ENCODE measurements around the gene RRAGD. TPM values are rescaled to one million over a fixed set of nuclear protein-coding genes. Genes with fewer than 3 reads are reported as not detected.
A peak's percentile ranks its signal among the peaks of the same experiment; 100 is the strongest.

RRAGD gene
- polyA plus RNA-seq, 3 donors = 5.0 to 7.9 (median 7.4) TPM

DNA sequence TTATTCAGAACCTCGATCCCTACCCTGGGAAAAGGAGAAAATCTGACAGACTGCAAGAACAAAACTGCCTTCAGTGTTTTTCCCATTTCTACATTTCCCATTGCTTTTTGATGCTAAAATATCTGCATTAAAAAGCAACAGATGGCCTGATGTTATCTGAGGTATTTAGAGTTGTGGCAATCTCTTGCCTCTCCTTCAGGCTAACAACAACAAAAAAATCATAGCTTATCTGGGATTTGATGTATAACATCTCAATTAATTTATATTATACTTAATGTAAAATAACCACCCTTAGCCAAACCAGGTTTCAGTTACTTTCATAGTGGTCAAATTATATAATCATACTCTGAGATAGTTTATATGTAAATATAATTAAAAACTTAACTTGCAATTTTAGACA lies 81.2 kb downstream of the RRAGD start:
- Histone ChIP-seq H4K20me1 (ENCODE audit: insufficient read depth, low read length) (peaks cover 86% of the 10 kb centered on the region), H3K36me3 (replicated peaks in 1 of 2; ENCODE audit: control insufficient read depth in 1 of 2, insufficient read depth in 2 of 2, low read length in 2 of 2) (peaks cover 89 to 97% of the 10 kb centered on the region in 2 donors), H3K27ac (ENCODE audit: low read depth in 1 of 2, low read length in 2 of 2) (no peak overlapping the region), H3K79me2 (ENCODE audit: insufficient read depth, low read length) (peaks cover 40% of the 10 kb centered on the region), H3K4me3 (replicated peaks in 1 of 3; ENCODE audit: low read depth in 2 of 3, low read length in 3 of 3) (no peak overlapping the region), H3K9me3 (replicated peaks in 1 of 2; ENCODE audit: control insufficient read depth in 1 of 2, insufficient read depth in 1 of 2, low read length in 2 of 2) (no peaks in the 10 kb centered on the region), H2AFZ (ENCODE audit: insufficient read depth, low read depth, low read length, poor library complexity, severe bottlenecking) (no peak overlapping the region), H3K9ac (ENCODE audit: insufficient read depth, low read length, poor library complexity, severe bottlenecking) (no peak overlapping the region), H3K27me3 (ENCODE audit: control insufficient read depth in 2 of 2, insufficient read depth in 2 of 2, low read length in 2 of 2) (no peaks in the 10 kb centered on the region), H3K4me2 (replicated peaks; ENCODE audit: extremely low read depth, low read length, poor library complexity, severe bottlenecking) (no peak overlapping the region), H3K4me1 (ENCODE audit: control insufficient read depth in 1 of 2, insufficient read depth in 2 of 2, low read length in 2 of 2) (no peaks in the 10 kb centered on the region)
- no CpG with 5 or more reads among the region's 1 CpG for WGBS (ENCODE audit: insufficient coverage)
- H3K27me3 Mint-ChIP-seq (ENCODE audit: low read depth in 3 of 3) = no peaks in the 10 kb centered on the region
- intact Hi-C loops (cut with micrococcal nuclease) = no loop called here
- H3K4me3 Mint-ChIP-seq = no peak overlapping the region
- TF ChIP-seq CTCF (IDR thresholded peaks at IDR 0.05) = no peak
- H3K9me3 Mint-ChIP-seq = no peaks in the 10 kb centered on the region
- H3K4me1 Mint-ChIP-seq = no peaks in the 10 kb centered on the region
- no peak for DNase-seq
- peaks cover 60 to 86% of the 10 kb centered on the region in 2 donors for H3K36me3 Mint-ChIP-seq
- no peak overlapping the region for H3K27ac Mint-ChIP-seq

GRCh38 chr6:89328976-89329375 lies 83.1 kb downstream of the RRAGD start:
- H3K4me1 Mint-ChIP-seq = peaks cover 7% of the 10 kb centered on the region
- WGBS (ENCODE audit: insufficient coverage) = no CpG with 5 or more reads among the region's 1 CpG

More at GRCh38 chr6:89328976-89329375, 83.1 kb downstream of the RRAGD start:
- H4K20me1 ChIP-seq (ENCODE audit: insufficient read depth, low read length) = peaks cover 71% of the 10 kb centered on the region
- H3K4me3 Mint-ChIP-seq = no peak overlapping the region
- H3K9me3 Mint-ChIP-seq = no peaks in the 10 kb centered on the region
- H3K4me1 ChIP-seq (ENCODE audit: control insufficient read depth in 1 of 2, insufficient read depth in 2 of 2, low read length in 2 of 2) = peaks cover 4 to 6% of the 10 kb centered on the region in 2 donors
- no peaks in the 10 kb centered on the region for H3K27me3 ChIP-seq (ENCODE audit: control insufficient read depth in 2 of 2, insufficient read depth in 2 of 2, low read length in 2 of 2)
- peaks cover 58 to 73% of the 10 kb centered on the region in 2 donors for H3K36me3 Mint-ChIP-seq
- H3K4me2 ChIP-seq (replicated peaks; ENCODE audit: extremely low read depth, low read length, poor library complexity, severe bottlenecking) = no peak overlapping the region
- intact Hi-C loops (cut with micrococcal nuclease) = no loop called here
- no peak overlapping the region for H2AFZ ChIP-seq (ENCODE audit: insufficient read depth, low read depth, low read length, poor library complexity, severe bottlenecking)
- H3K9ac ChIP-seq (ENCODE audit: insufficient read depth, low read length, poor library complexity, severe bottlenecking) = no peak overlapping the region
- H3K27ac ChIP-seq (ENCODE audit: low read depth in 1 of 2, low read length in 2 of 2) = no peak overlapping the region
- DNase-seq = no peak
- TF ChIP-seq CTCF (IDR thresholded peaks at IDR 0.05) = no peak
- H3K79me2 ChIP-seq (ENCODE audit: insufficient read depth, low read length) = peaks cover 32% of the 10 kb centered on the region
- H3K9me3 ChIP-seq (replicated peaks in 1 of 2; ENCODE audit: control insufficient read depth in 1 of 2, insufficient read depth in 1 of 2, low read length in 2 of 2) = no peaks in the 10 kb centered on the region
- H3K36me3 ChIP-seq (replicated peaks in 1 of 2; ENCODE audit: control insufficient read depth in 1 of 2, insufficient read depth in 2 of 2, low read length in 2 of 2) = peaks cover 74 to 82% of the 10 kb centered on the region in 2 donors
- no peaks in the 10 kb centered on the region for H3K27me3 Mint-ChIP-seq (ENCODE audit: low read depth in 3 of 3)
- H3K4me3 ChIP-seq (replicated peaks in 1 of 3; ENCODE audit: low read depth in 2 of 3, low read length in 3 of 3) = no peak overlapping the region
- peak overlapping the region in 1 of 7 donors; percentile 71 for H3K27ac Mint-ChIP-seq

Data from CD14-positive monocyte (primary cell).